Tibial nerve (tissue), 4 donors: ENCODE results near the gene DPP9. TPM values are rescaled to one million over a fixed set of nuclear protein-coding genes. Genes with fewer than 3 reads are reported as not detected.
A peak's percentile ranks its signal among the peaks of the same experiment; 100 is the strongest.

Experiments used
- DNase-seq, 2 donors: peaks; one replicate each; pipeline ENCODE4 v3.0.0-alpha.2; 2019; ENCODE audit warnings: low spot score in 2 of 2
- H3K27ac ChIP-seq, 4 donors: fragments of 200-600 bp; sonication (generic) in 3 of 4; one replicate each; pipeline ENCODE4 v1.5.1; 2017 to 2019; ENCODE audit warnings: mild to moderate bottlenecking in 1 of 4
- H3K27me3 ChIP-seq, 2 donors: fragments of 200-600 bp; sonication (generic) in 1 of 2; one replicate each; pipeline versions ENCODE4 v1.5.1 to v1.6.0; 2017 to 2019
- H3K36me3 ChIP-seq, 3 donors: fragments of 200-600 bp; sonication (generic); one replicate each; pipeline ENCODE4 v1.5.1; 2018 to 2019
- H3K4me1 ChIP-seq, 4 donors: fragments of 200-600 bp; sonication (generic) in 3 of 4; one replicate each; pipeline ENCODE4 v1.5.1; 2017 to 2019
- H3K4me3 ChIP-seq, 4 donors: fragments of 200-600 bp; sonication (generic) in 3 of 4; one replicate each; pipeline ENCODE4 v1.5.1; 2017 to 2019; ENCODE audit warnings: mild to moderate bottlenecking in 1 of 4, moderate library complexity in 1 of 4
- H3K9me3 ChIP-seq, 4 donors: fragments of 200-600 bp; sonication (generic) in 3 of 4; one replicate each; pipeline ENCODE4 v1.5.1; 2017 to 2019
- EP300 ChIP-seq, 2 donors: sonication (generic); formaldehyde crosslinking; IDR thresholded peaks; one replicate each; pipeline ENCODE4 v1.6.1; 2017; ENCODE audit warnings: antibody characterized with exemption in 2 of 2, mild to moderate bottlenecking in 1 of 2
- POLR2A ChIP-seq, 2 donors: fragments of 450-650 bp; IDR thresholded peaks; one replicate each; pipeline ENCODE4 v1.6.1; 2017; ENCODE audit warnings: antibody characterized with exemption in 2 of 2, mild to moderate bottlenecking in 2 of 2, moderate library complexity in 2 of 2
- WGBS, 2 donors: methylation state at CpG; one replicate each; pipeline ENCODE4 v1.1.5; 2018; 5-methylcytosine and 5-hydroxymethylcytosine counted together
- total RNA-seq, 4 donors: library from RNA; depleted of rRNA; stranded (reverse); fragments of >200 nt; gene quantifications; one replicate each; pipeline ENCODE4 v1.1.0, GENCODE V29; 2016
- TF ChIP-seq, protein P1 (sequence below), 5 experiments: fragments of 200-600 bp in 3 of 5; fragments of 450-650 bp in 2 of 5; sonication (generic) in 3 of 5; IDR thresholded peaks; one replicate each; pipeline ENCODE4 v1.5.1; 2016 to 2019; ENCODE audit warnings: antibody characterized with exemption in 5 of 5, mild to moderate bottlenecking in 3 of 5, moderate library complexity in 2 of 5

The DPP9 gene
- total RNA-seq, 4 donors from 2014 or later = 53.9 to 134 (median 68.0) TPM

DNA sequence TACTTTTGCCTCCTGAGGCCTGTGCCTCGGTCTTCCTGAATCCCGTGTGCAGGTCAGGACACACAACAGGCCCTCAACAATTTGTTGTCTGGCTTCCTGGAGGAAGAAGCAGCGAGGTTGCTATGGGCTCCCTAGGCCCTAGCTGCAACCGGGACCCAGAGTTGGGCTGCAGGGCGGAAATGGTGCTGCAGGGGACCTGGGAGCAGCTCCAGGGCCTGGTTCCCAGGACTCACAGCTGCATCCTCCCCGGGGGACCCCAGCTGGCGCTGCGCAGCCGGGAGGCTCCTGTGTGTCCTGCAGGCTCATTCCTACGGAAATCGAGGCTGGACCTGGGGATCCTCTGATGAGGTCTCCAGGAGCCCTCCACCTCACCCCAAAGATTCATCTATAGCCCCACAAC is 85.3 kb downstream of the DPP9 start:
- no peak for DNase-seq
- peaks cover 0 to 47% (median 31%) of the 10 kb centered on the region in 4 donors for H3K4me1 ChIP-seq
- TF ChIP-seq EP300 (IDR thresholded peaks at IDR 0.05) (no peak), POLR2A (IDR thresholded peaks at IDR 0.05) (no peak)
- TF ChIP-seq, protein P1, sequence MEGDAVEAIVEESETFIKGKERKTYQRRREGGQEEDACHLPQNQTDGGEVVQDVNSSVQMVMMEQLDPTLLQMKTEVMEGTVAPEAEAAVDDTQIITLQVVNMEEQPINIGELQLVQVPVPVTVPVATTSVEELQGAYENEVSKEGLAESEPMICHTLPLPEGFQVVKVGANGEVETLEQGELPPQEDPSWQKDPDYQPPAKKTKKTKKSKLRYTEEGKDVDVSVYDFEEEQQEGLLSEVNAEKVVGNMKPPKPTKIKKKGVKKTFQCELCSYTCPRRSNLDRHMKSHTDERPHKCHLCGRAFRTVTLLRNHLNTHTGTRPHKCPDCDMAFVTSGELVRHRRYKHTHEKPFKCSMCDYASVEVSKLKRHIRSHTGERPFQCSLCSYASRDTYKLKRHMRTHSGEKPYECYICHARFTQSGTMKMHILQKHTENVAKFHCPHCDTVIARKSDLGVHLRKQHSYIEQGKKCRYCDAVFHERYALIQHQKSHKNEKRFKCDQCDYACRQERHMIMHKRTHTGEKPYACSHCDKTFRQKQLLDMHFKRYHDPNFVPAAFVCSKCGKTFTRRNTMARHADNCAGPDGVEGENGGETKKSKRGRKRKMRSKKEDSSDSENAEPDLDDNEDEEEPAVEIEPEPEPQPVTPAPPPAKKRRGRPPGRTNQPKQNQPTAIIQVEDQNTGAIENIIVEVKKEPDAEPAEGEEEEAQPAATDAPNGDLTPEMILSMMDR (IDR thresholded peaks at IDR 0.05) = no peak
- peak overlapping the region in 2 of 4 donors; percentile 9 to 85 for H3K27ac ChIP-seq
- no peaks in the 10 kb centered on the region for H3K27me3 ChIP-seq
- no peaks in the 10 kb centered on the region for H3K36me3 ChIP-seq
- WGBS, 2 donors = 57 to 58% methylated on average over 9 to 11 of the region's 11 CpGs
- H3K4me3 ChIP-seq = no peak overlapping the region
- no peaks in the 10 kb centered on the region for H3K9me3 ChIP-seq

- TF ChIP-seq, protein P1 (IDR thresholded peaks at IDR 0.05) = no peak
- peak overlapping the region in 1 of 4 donors; percentile 57 for H3K4me3 ChIP-seq
- H3K36me3 ChIP-seq = no peaks in the 10 kb centered on the region
- DNase-seq = no peak
- H3K27ac ChIP-seq = peak overlapping the region in 2 of 4 donors; percentile 23 to 68
- WGBS, 2 donors = 57 to 68% methylated on average over 7 to 8 of the region's 8 CpGs
- H3K27me3 ChIP-seq = no peaks in the 10 kb centered on the region
- H3K9me3 ChIP-seq = no peaks in the 10 kb centered on the region
- peaks cover 0 to 48% (median 31%) of the 10 kb centered on the region in 4 donors for H3K4me1 ChIP-seq
Measured at GRCh38 chr19:4636761-4637160, 86.9 kb downstream of the DPP9 start.

DNA sequence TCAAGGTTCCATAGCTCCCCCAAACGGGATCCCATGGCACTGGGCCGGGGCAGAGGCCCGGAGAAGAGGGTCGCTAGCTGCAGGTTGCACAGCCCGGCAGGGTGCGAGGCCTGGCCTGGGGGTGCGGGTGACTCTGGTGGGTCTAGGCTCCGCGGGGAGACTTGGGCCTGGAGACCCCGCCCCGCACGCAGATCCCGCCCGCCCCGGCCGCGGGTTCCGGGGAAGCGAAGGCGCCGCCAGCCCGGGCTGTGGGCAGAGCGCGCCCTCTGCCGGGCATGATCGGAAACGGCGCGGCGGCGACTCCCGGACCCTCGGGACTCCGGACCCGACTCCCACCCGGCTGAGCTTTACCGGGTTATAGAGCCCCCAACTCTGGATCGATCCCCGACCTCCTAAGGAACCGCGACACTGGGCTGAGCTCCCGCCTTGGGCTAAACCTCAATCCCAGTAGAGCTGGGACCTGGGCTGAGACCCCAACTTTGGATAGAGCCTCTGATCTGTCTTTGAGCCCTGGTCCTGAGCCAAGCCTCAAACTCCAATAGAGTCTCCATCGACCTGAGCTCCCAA is 87.4 kb downstream of the DPP9 start:
- Histone ChIP-seq H3K36me3 (no peaks in the 10 kb centered on the region), H3K4me1 (peaks cover 0 to 48% (median 31%) of the 10 kb centered on the region in 4 donors), H3K4me3 (peak overlapping the region; percentile 35 to 59 (median 56)), H3K27me3 (no peaks in the 10 kb centered on the region), H3K27ac (peak overlapping the region in 3 of 4 donors; percentile 20 to 68 (median 23)), H3K9me3 (no peaks in the 10 kb centered on the region)
- 0% methylated on average over 3 to 42 of the region's 43 CpGs for WGBS, 2 donors
- no peak for TF ChIP-seq EP300 (IDR thresholded peaks at IDR 0.05)
- TF ChIP-seq, protein P1 (IDR thresholded peaks at IDR 0.05) = peak; percentile 93 to 100 (median 97)
- DNase-seq = peak; percentile 26 to 34

GRCh38 chr19:4635754-4636116 is 87.9 kb downstream of the DPP9 start:
- DNase-seq = no peak
- no peak for TF ChIP-seq POLR2A (IDR thresholded peaks at IDR 0.05)
- TF ChIP-seq, protein P1 (IDR thresholded peaks at IDR 0.05) = no peak
- no peak for TF ChIP-seq EP300 (IDR thresholded peaks at IDR 0.05)
- Histone ChIP-seq H3K27me3 (no peaks in the 10 kb centered on the region), H3K27ac (peak overlapping the region in 2 of 4 donors; percentile 23 to 68), H3K4me1 (peaks cover 0 to 44% (median 29%) of the 10 kb centered on the region in 4 donors), H3K36me3 (no peaks in the 10 kb centered on the region), H3K4me3 (peak overlapping the region; percentile 35 to 59 (median 56)), H3K9me3 (no peaks in the 10 kb centered on the region)
- 25 to 28% methylated on average over 13 of the region's 13 CpGs for WGBS, 2 donors

GRCh38 chr19:4633140-4633967 is 90.3 kb downstream of the DPP9 start:
- DNase-seq = peak in 1 of 2 donors; percentile 56
- no peaks in the 10 kb centered on the region for H3K27me3 ChIP-seq
- TF ChIP-seq POLR2A (IDR thresholded peaks at IDR 0.05) = no peak
- TF ChIP-seq, protein P1 (IDR thresholded peaks at IDR 0.05) = peak; percentile 48 to 76 (median 51)
- TF ChIP-seq EP300 (IDR thresholded peaks at IDR 0.05) = no peak
- H3K4me1 ChIP-seq = peaks cover 0 to 26% (median 14%) of the 10 kb centered on the region in 4 donors
- H3K9me3 ChIP-seq = no peaks in the 10 kb centered on the region
- 45 to 51% methylated on average over 14 of the region's 14 CpGs for WGBS, 2 donors
- no peaks in the 10 kb centered on the region for H3K36me3 ChIP-seq
- H3K27ac ChIP-seq = no peak overlapping the region
- H3K4me3 ChIP-seq = no peak overlapping the region
